Measurements from ENCODE around the gene CCDC144A.
"Not testable (repeated sequence)": the region's sequence is repeated elsewhere in the genome, so short reads cannot be mapped to it uniquely, and the experiment has no call there.

Gene CCDC144A

DNA sequence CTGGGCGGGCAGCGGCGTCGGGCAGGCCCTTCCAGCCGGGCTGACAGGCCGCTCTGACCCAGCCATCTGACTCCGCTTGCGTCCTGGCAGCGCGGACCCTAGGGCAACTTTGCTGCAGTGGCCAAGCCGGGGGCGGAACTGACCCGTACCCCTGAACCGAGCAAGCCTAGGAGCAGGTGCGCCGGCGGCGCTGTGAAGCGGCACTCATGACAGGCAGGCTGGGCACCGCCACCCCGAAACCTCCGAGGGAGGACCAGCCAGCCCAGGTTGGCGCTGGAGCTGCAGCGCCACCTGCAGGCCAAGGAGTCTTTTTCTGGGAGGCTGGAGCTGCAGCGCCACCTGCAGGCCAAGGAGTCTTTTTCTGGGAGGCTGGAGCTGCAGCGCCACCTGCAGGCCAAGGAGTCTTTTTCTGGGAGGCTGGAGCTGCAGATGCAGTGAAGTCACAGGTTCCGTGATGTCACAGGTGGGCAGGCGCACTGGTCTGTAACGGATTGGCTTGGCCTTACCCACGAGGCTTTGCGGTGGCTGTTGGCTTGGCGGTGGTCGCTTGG, at the start of gene CCDC144A:
Gene CCDC144A (plus strand): TSS at position 511 of the 551 bp plus-strand sequence. CDS start 160 bp downstream, outside the sequence.
- H3K4me3 ChIP-seq (ENCODE audit: low read depth in 1 of 2, low read length in 2 of 2); H3K27me3 ChIP-seq (ENCODE audit: control insufficient read depth in 1 of 2, insufficient read depth in 2 of 2, low read length in 2 of 2); H3K9me3 ChIP-seq (ENCODE audit: control insufficient read depth in 1 of 2, low read length in 2 of 2); H3K4me1 ChIP-seq (ENCODE audit: control insufficient read depth in 1 of 2, insufficient read depth in 2 of 2, low read length in 2 of 2); H3K9ac ChIP-seq (ENCODE audit: low read depth in 1 of 2, low read length in 2 of 2); H3K36me3 ChIP-seq (ENCODE audit: control insufficient read depth in 1 of 2, insufficient read depth in 2 of 2, low read length in 2 of 2); H3K27ac ChIP-seq (ENCODE audit: low read depth, low read length): not testable (repeated sequence)

DNA sequence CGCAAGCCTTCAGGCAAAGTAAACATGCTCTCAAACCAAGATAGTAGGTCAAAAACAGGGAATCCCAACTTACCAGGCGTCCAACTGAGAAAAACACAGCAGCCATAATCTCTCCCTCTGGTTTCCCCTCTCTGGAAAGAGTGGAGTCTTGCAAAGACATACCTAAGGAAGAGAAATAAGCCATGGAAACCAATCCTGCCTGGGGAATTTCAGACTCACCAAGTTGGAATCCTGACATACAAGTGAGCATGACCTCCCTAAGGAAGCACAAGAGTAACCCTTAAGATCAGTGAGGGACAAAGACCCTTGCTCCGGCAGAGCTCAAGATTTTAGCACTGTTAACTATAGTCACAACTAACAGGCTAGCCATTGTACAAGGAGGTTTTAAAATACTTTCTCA, 40.5 kb upstream of the CCDC144A start:
- H3K4me3 ChIP-seq (ENCODE audit: low read depth in 1 of 2, low read length in 2 of 2), result no peak overlapping the region
- no peak overlapping the region for H3K27ac ChIP-seq (ENCODE audit: low read depth, low read length)
- H3K4me1 ChIP-seq (ENCODE audit: control insufficient read depth in 1 of 2, insufficient read depth in 2 of 2, low read length in 2 of 2), result peaks cover 10 to 11% of the 10 kb centered on the region in 2 donors

GRCh38 chr17:16652252-16652651, 37.8 kb upstream of the CCDC144A start:
- Histone ChIP-seq H3K9me3 (ENCODE audit: control insufficient read depth in 1 of 2, low read length in 2 of 2) (no peaks in the 10 kb centered on the region), H3K27ac (ENCODE audit: low read depth, low read length) (no peak overlapping the region), H3K4me1 (ENCODE audit: control insufficient read depth in 1 of 2, insufficient read depth in 2 of 2, low read length in 2 of 2) (peaks cover 10 to 11% of the 10 kb centered on the region in 2 donors), H3K27me3 (ENCODE audit: control insufficient read depth in 1 of 2, insufficient read depth in 2 of 2, low read length in 2 of 2) (no peaks in the 10 kb centered on the region), H3K36me3 (ENCODE audit: control insufficient read depth in 1 of 2, insufficient read depth in 2 of 2, low read length in 2 of 2) (no peaks in the 10 kb centered on the region), H3K9ac (ENCODE audit: low read depth in 1 of 2, low read length in 2 of 2) (no peak overlapping the region), H3K4me3 (ENCODE audit: low read depth in 1 of 2, low read length in 2 of 2) (no peak overlapping the region)

More for the DNA sequence above, 40.5 kb upstream of the CCDC144A start:
- H3K9me3 ChIP-seq (ENCODE audit: control insufficient read depth in 1 of 2, low read length in 2 of 2), result no peaks in the 10 kb centered on the region
- no peak overlapping the region for H3K9ac ChIP-seq (ENCODE audit: low read depth in 1 of 2, low read length in 2 of 2)
- H3K27me3 ChIP-seq (ENCODE audit: control insufficient read depth in 1 of 2, insufficient read depth in 2 of 2, low read length in 2 of 2), result no peaks in the 10 kb centered on the region
- H3K36me3 ChIP-seq (ENCODE audit: control insufficient read depth in 1 of 2, insufficient read depth in 2 of 2, low read length in 2 of 2), result no peaks in the 10 kb centered on the region

DNA sequence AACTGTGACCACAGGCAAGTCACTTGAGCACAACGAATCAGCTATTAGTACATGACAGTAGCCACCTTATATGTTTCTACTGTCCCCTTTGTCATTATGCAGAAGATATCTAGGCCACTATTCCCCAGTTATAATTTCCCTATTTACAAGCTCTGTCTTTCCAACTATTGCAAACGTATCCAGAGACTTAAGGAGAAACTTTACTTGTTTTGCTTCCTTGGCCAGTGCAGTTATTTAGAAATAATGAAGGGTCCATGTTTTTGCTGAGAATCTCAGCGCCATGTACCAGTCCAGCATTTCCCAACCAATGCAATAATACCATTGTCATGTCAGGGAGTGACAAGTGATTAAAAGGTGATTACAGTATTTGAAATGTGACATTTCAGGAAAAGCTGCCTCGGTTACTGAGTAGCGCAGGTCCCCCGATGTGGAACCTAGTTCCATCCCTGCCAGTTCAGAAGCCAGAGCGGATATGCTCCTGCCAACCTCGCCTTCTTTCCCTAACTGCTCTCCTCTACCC, 37.1 kb upstream of the CCDC144A start:
- Histone ChIP-seq H3K9ac (ENCODE audit: low read depth in 1 of 2, low read length in 2 of 2) (peak overlapping the region; percentile 73 to 75), H3K4me1 (ENCODE audit: control insufficient read depth in 1 of 2, insufficient read depth in 2 of 2, low read length in 2 of 2) (peaks cover 10 to 11% of the 10 kb centered on the region in 2 donors), H3K27me3 (ENCODE audit: control insufficient read depth in 1 of 2, insufficient read depth in 2 of 2, low read length in 2 of 2) (no peaks in the 10 kb centered on the region), H3K27ac (ENCODE audit: low read depth, low read length) (peak overlapping the region; percentile 61), H3K9me3 (ENCODE audit: control insufficient read depth in 1 of 2, low read length in 2 of 2) (no peaks in the 10 kb centered on the region), H3K36me3 (ENCODE audit: control insufficient read depth in 1 of 2, insufficient read depth in 2 of 2, low read length in 2 of 2) (no peaks in the 10 kb centered on the region), H3K4me3 (ENCODE audit: low read depth in 1 of 2, low read length in 2 of 2) (peak overlapping the region; percentile 62 to 78)

DNA sequence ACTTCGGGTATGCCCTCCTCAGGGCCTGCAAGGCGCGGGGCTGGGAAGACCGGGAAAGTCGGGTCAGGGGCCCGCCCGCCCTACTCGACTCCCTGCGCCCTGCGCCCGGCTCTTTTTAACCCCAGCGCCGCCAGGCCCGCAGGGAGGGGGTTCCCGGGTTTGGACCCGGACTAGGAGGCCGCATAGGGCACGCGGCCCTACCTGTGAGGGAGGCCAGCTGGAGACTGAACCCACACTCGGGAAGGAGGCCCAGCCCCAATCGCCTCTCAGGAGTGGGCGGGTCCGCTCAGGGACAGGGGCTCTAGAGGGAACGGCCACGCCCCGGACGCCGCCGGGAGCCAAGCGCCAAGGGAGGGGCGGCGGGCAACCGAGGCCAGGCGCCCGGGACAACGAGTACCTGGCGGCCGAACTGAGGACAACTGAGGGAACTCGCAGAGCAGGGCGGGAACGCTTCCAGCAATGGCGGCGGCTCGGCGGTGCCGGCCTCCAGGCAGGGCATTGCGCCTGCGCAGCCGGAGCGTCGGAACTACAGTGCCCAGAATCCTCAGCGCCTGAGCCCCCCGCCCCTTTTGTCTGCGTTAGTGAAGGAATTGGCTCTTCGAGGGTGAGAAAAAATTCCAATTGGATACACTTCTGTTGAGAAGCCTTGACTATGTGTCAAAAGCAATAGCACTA, 36.5 kb upstream of the CCDC144A start, which contains the start of gene ZNF624:
Gene ZNF624 (minus strand): TSS at position 484 of the 675 bp plus-strand sequence.
- H3K4me1 ChIP-seq (ENCODE audit: control insufficient read depth in 1 of 2, insufficient read depth in 2 of 2, low read length in 2 of 2), result peaks cover 10 to 11% of the 10 kb centered on the region in 2 donors

DNA sequence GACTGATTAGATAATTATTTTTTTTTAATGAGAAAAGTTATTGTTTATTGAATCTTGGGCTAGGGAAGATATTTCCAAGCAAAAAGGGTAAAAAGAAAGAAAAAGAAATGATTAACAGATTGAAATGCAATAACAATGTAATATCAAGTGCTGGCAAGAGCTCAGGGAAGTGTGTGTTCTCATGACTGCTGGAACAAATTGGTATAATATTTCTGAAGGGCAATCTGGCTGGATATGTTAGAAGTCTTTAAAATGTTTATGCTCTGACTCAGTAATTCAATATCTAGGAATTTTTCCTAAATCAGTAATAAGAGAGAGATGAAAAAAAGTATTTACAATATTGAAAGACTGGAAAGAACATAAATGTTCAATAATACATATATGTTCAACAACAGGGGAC, 28.8 kb upstream of the CCDC144A start:
- peaks cover 0 to 4% of the 10 kb centered on the region in 2 donors for H3K27me3 ChIP-seq (ENCODE audit: control insufficient read depth in 1 of 2, insufficient read depth in 2 of 2, low read length in 2 of 2)
- H3K9ac ChIP-seq (ENCODE audit: low read depth in 1 of 2, low read length in 2 of 2), result no peak overlapping the region
- no peaks in the 10 kb centered on the region for H3K4me1 ChIP-seq (ENCODE audit: control insufficient read depth in 1 of 2, insufficient read depth in 2 of 2, low read length in 2 of 2)
- H3K27ac ChIP-seq (ENCODE audit: low read depth, low read length), result no peak overlapping the region
- no peaks in the 10 kb centered on the region for H3K36me3 ChIP-seq (ENCODE audit: control insufficient read depth in 1 of 2, insufficient read depth in 2 of 2, low read length in 2 of 2)
- no peaks in the 10 kb centered on the region for H3K9me3 ChIP-seq (ENCODE audit: control insufficient read depth in 1 of 2, low read length in 2 of 2)
- H3K4me3 ChIP-seq (ENCODE audit: low read depth in 1 of 2, low read length in 2 of 2), result no peak overlapping the region

More for the DNA sequence above, 36.5 kb upstream of the CCDC144A start, which contains the start of gene ZNF624:
- H3K27ac ChIP-seq (ENCODE audit: low read depth, low read length), result peak within 1 kb of the TSS; percentile 61
- H3K4me3 ChIP-seq (ENCODE audit: low read depth in 1 of 2, low read length in 2 of 2), result peak within 1 kb of the TSS; percentile 62 to 78
- H3K9me3 ChIP-seq (ENCODE audit: control insufficient read depth in 1 of 2, low read length in 2 of 2), result no peaks in the 10 kb centered on the region
- H3K9ac ChIP-seq (ENCODE audit: low read depth in 1 of 2, low read length in 2 of 2), result peak within 1 kb of the TSS; percentile 73 to 75
- no peaks in the 10 kb centered on the region for H3K27me3 ChIP-seq (ENCODE audit: control insufficient read depth in 1 of 2, insufficient read depth in 2 of 2, low read length in 2 of 2)
- H3K36me3 ChIP-seq (ENCODE audit: control insufficient read depth in 1 of 2, insufficient read depth in 2 of 2, low read length in 2 of 2), result no peaks in the 10 kb centered on the region

GRCh38 chr17:16662936-16663335, 27.1 kb upstream of the CCDC144A start:
- H3K4me3 ChIP-seq (ENCODE audit: low read depth in 1 of 2, low read length in 2 of 2), result no peak overlapping the region
- H3K9me3 ChIP-seq (ENCODE audit: control insufficient read depth in 1 of 2, low read length in 2 of 2), result no peaks in the 10 kb centered on the region
- H3K27me3 ChIP-seq (ENCODE audit: control insufficient read depth in 1 of 2, insufficient read depth in 2 of 2, low read length in 2 of 2), result peaks cover 0 to 4% of the 10 kb centered on the region in 2 donors
- H3K9ac ChIP-seq (ENCODE audit: low read depth in 1 of 2, low read length in 2 of 2), result no peak overlapping the region
- no peaks in the 10 kb centered on the region for H3K4me1 ChIP-seq (ENCODE audit: control insufficient read depth in 1 of 2, insufficient read depth in 2 of 2, low read length in 2 of 2)
- H3K27ac ChIP-seq (ENCODE audit: low read depth, low read length), result no peak overlapping the region
- H3K36me3 ChIP-seq (ENCODE audit: control insufficient read depth in 1 of 2, insufficient read depth in 2 of 2, low read length in 2 of 2), result no peaks in the 10 kb centered on the region

DNA sequence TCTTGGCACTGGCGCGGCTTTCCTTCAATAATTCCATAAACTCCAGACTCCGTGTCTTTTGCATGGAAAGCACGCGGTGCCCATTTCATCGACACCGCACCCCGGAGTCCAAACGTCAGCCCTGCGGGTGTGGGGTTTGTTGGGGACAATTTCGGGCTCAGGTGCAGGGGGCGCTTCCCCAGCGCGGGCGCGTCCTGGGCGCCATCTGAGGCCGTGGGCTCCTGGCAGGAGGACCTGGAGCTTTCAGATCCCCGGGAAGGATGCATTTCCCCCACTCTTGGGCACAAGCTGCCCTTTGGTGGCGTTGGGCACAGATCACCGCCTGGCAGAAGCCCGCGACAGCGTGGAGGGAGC, 23.5 kb upstream of the CCDC144A start:
- not testable (repeated sequence) for H3K9me3 ChIP-seq (ENCODE audit: control insufficient read depth in 1 of 2, low read length in 2 of 2); H3K4me1 ChIP-seq (ENCODE audit: control insufficient read depth in 1 of 2, insufficient read depth in 2 of 2, low read length in 2 of 2); H3K4me3 ChIP-seq (ENCODE audit: low read depth in 1 of 2, low read length in 2 of 2); H3K9ac ChIP-seq (ENCODE audit: low read depth in 1 of 2, low read length in 2 of 2); H3K27ac ChIP-seq (ENCODE audit: low read depth, low read length); H3K36me3 ChIP-seq (ENCODE audit: control insufficient read depth in 1 of 2, insufficient read depth in 2 of 2, low read length in 2 of 2)
- H3K27me3 ChIP-seq (ENCODE audit: control insufficient read depth in 1 of 2, insufficient read depth in 2 of 2, low read length in 2 of 2), result peaks cover 0 to 11% of the 10 kb centered on the region in 2 donors

- H3K27me3 ChIP-seq (ENCODE audit: control insufficient read depth in 1 of 2, insufficient read depth in 2 of 2, low read length in 2 of 2), result peaks cover 0 to 11% of the 10 kb centered on the region in 2 donors
- H3K9ac ChIP-seq (ENCODE audit: low read depth in 1 of 2, low read length in 2 of 2); H3K4me1 ChIP-seq (ENCODE audit: control insufficient read depth in 1 of 2, insufficient read depth in 2 of 2, low read length in 2 of 2); H3K36me3 ChIP-seq (ENCODE audit: control insufficient read depth in 1 of 2, insufficient read depth in 2 of 2, low read length in 2 of 2); H3K27ac ChIP-seq (ENCODE audit: low read depth, low read length); H3K9me3 ChIP-seq (ENCODE audit: control insufficient read depth in 1 of 2, low read length in 2 of 2); H3K4me3 ChIP-seq (ENCODE audit: low read depth in 1 of 2, low read length in 2 of 2): not testable (repeated sequence)
Observed at GRCh38 chr17:16666907-16667636, 23.0 kb upstream of the CCDC144A start.

DNA sequence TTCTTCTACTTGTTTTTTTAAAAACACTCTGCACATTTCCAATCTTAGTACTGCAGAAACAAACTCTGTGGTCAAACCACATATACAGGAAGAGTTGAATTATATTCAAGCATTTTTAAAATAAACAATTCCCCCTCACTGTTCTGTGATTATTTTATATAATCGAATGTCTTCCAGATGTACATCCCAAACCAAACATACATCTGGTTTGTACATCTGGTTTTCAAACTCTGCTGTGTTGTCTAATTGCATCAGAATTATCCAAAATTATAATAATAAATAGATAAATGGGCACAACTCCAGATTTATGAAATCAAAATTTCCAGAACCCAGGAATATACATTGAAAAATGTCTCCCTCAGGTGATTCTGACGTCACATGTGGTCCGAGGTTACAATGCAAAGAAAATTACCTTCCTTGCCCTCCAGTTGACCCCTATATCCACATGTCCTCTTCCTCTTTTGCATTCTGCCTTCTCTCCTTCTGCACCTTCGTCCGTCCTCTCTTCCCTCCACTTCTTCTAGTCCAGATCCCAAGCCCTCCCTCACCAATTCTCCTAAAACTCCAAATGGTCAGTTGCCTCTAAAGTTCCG, 13.3 kb upstream of the CCDC144A start:
- H3K27ac ChIP-seq (ENCODE audit: low read depth, low read length), result no peak overlapping the region
- H3K36me3 ChIP-seq (ENCODE audit: control insufficient read depth in 1 of 2, insufficient read depth in 2 of 2, low read length in 2 of 2), result no peaks in the 10 kb centered on the region
- H3K9ac ChIP-seq (ENCODE audit: low read depth in 1 of 2, low read length in 2 of 2), result no peak overlapping the region

More for the DNA sequence above, 13.3 kb upstream of the CCDC144A start:
- Histone ChIP-seq H3K27me3 (ENCODE audit: control insufficient read depth in 1 of 2, insufficient read depth in 2 of 2, low read length in 2 of 2) (no peaks in the 10 kb centered on the region), H3K4me1 (ENCODE audit: control insufficient read depth in 1 of 2, insufficient read depth in 2 of 2, low read length in 2 of 2) (no peaks in the 10 kb centered on the region), H3K4me3 (ENCODE audit: low read depth in 1 of 2, low read length in 2 of 2) (no peak overlapping the region), H3K9me3 (ENCODE audit: control insufficient read depth in 1 of 2, low read length in 2 of 2) (no peaks in the 10 kb centered on the region)

Measured in duodenal mucosa (tissue), 2 donors.